HK-2 (cell line): ENCODE results near the gene SLC35G4.
"Not testable (repeated sequence)": the region's sequence is repeated elsewhere in the genome, so short reads cannot be mapped to it uniquely, and the experiment has no call there.

ENCODE experiments used
- DNase-seq: peaks from one replicate; pipeline ENCODE4 v3.0.0-alpha.2; 2018; ENCODE audit not compliant: unreplicated experiment

SLC35G4 gene

GRCh38 chr18:11613611-11614010 is 4.2 kb downstream of the SLC35G4 start:
- not testable (repeated sequence) for DNase-seq

- DNase-seq: not testable (repeated sequence)
These were observed 4.6 kb downstream of the SLC35G4 start for GRCh38 chr18:11614042-11614441.

DNA sequence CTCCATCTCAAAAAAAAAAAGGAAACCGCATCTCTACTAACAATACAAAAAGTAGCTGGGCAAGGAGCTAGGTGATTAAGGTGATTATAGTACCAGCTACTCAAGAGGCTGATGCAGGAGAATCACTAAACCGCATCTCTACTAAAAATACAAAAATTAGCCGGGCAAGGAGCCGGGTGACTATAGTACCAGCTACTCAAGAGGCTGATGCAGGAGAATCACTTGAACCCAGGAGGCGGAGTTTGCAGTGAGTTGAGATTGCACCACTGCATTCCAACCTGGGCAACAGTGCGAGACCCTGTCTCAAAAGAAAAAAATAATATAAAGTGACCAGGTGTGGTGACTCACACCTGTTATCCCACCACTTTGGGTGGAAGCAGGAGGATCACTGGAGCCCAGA is 5.6 kb downstream of the SLC35G4 start:
- DNase-seq: not testable (repeated sequence)

DNA sequence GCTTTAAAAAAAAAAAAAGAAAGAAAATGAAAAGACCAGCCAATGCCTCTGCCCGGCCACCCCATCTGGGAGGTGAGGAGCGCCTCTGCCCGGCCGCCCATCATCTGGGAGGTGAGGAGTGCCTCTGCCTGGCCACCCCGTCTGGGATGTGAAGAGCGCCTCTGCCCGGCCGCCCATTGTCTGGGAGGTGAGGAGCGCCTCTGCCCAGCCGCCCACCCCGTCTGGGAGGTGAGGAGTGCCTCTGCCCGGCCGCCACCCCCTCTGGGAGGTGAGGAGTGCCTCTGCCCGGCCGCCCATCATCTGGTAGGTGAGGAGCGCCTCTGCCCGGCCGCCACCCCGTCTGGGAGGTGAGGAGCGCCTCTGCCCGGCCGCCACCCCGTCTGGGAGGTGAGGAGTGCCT is 37.9 kb downstream of the SLC35G4 start:
- not testable (repeated sequence) for DNase-seq

GRCh38 chr18:11647804-11648203 is 38.4 kb downstream of the SLC35G4 start:
- not testable (repeated sequence) for DNase-seq

DNA sequence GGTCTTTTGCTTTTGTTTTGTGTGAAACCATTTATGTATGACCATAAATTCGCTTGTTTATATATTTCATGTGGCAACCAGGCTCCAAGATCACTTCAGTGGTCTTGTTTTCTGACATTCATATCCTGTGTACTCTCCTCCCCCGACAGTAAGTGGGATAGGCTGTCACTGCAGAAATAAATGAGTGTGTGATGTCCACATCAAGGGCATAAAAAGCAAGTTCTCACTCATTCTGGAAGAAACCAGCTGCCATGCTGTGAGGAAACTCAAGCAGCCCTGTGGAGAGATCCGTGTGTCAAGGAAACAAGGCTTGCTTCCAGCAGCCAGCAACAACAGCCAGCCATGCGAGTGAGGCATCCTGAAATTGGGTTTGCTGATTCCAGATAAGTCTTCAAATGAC is 40.4 kb downstream of the SLC35G4 start:
- no peak for DNase-seq

GRCh38 chr18:11651899-11652298 is 42.5 kb downstream of the SLC35G4 start:
- DNase-seq: no peak

GRCh38 chr18:11653521-11653920 is 44.1 kb downstream of the SLC35G4 start:
- no peak for DNase-seq

- peak; percentile 25 for DNase-seq
These were observed 45.6 kb downstream of the SLC35G4 start for GRCh38 chr18:11654736-11655605.

- DNase-seq: no peak
These were observed 46.2 kb downstream of the SLC35G4 start for GRCh38 chr18:11655606-11655932.

DNA sequence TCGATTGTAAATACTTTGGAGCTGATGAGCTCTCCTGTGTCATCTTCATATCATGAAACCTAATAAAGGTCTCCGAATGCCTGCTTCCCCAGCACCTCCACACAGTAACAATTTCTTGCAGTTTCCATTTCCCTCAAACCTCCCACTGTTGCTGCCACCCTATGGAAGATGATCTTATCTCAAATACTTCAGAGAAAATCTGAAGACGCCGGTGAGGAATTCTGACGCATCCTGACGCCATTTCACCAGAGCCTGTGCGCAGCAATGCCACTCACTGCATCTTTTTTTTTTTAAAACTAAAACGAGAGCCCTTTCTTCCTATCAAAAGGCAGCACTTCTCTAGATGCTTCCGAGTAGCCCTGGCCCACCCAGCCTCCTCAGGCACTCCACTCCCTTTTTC is 47.8 kb downstream of the SLC35G4 start:
- DNase-seq: no peak

GRCh38 chr18:11657554-11657953 is 48.2 kb downstream of the SLC35G4 start:
- no peak for DNase-seq

DNA sequence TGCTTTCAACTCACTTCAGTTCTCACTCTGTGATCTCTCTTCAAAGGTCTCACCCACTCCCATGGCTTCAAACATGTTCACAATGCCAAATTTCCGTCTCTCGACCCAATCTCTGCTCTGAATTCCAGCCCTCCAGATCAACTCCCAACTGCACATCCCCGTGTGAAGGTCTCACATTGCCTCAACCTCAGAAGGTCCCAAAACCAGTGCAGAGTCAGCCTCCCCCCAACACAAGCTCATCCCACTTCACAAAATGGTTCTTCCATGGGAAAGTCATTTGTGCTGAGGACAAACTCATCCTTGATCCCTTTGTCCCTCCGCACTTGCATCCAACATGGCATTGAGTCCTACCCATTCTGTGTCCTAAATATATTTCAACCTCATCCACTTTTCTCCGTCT is 48.6 kb downstream of the SLC35G4 start:
- DNase-seq: no peak

DNA sequence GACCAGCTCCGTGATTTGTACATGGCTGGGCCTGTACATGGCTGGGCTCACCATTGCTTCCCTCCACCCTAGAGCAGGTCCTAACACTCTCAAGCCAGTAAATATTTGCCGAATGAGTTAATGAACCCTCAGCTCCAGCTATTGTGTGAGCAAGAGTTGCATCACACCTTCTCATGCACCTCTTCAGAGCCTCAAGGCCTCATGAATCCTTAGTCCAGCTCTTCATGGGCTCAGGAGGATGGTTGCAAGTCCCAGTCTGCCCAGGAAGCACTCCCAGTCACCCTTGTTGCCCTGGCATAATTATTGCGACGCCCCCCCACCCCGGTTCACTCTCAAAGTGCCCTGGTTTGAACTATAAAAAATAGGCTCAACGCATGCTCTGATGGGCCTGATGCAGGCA is 49.6 kb downstream of the SLC35G4 start:
- no peak for DNase-seq
